ENCODE measurements around the gene KLHL17.
A peak's percentile ranks its signal among the peaks of the same experiment; 100 is the strongest.

Gene KLHL17

GRCh38 chr1:982765-983436, 22.5 kb downstream of the KLHL17 start:
- no peak for TF ChIP-seq CTCF (IDR thresholded peaks at IDR 0.05)

GRCh38 chr1:983798-984475, 23.6 kb downstream of the KLHL17 start:
- TF ChIP-seq CTCF (IDR thresholded peaks at IDR 0.05) = peak; percentile 96

GRCh38 chr1:984476-984814, 24.1 kb downstream of the KLHL17 start:
- peak; percentile 29; the same call in 1 of the 2 replicates for TF ChIP-seq CTCF (IDR thresholded peaks at IDR 0.05)

- no peak for TF ChIP-seq CTCF (IDR thresholded peaks at IDR 0.05)
Measured at GRCh38 chr1:985126-985525, 24.7 kb downstream of the KLHL17 start.

- TF ChIP-seq CTCF (IDR thresholded peaks at IDR 0.05) = no peak
Measured at GRCh38 chr1:991895-992294, 31.5 kb downstream of the KLHL17 start.

GRCh38 chr1:992362-992761, 32.0 kb downstream of the KLHL17 start:
- TF ChIP-seq CTCF (IDR thresholded peaks at IDR 0.05) = no peak

- no peak for TF ChIP-seq CTCF (IDR thresholded peaks at IDR 0.05)
Measured at GRCh38 chr1:993379-993995, 33.1 kb downstream of the KLHL17 start.

All from LNCAP (cell line).